GM18519 (cell line): Measurements from ENCODE around the gene RNU1-4.
"Not testable (repeated sequence)": the region's sequence is repeated elsewhere in the genome, so short reads cannot be mapped to it uniquely, and the experiment has no call there.

Experiments
- ATAC-seq: cut with Tn5 transposase; IDR thresholded peaks from one replicate; pipeline ENCODE4 v1.9.1; 2021; ENCODE audit warnings: mild to moderate bottlenecking, moderate library complexity; ENCODE audit not compliant: unreplicated experiment, low FRiP score

Gene RNU1-4

GRCh38 chr1:16764820-16765655 is 24.7 kb downstream of the RNU1-4 start:
- ATAC-seq, result not testable (repeated sequence)

GRCh38 chr1:16765731-16766605 is 25.7 kb downstream of the RNU1-4 start:
- ATAC-seq, result not testable (repeated sequence)

- not testable (repeated sequence) for ATAC-seq
Measured at GRCh38 chr1:16766689-16767256, 26.5 kb downstream of the RNU1-4 start.

- ATAC-seq, result not testable (repeated sequence)
Measured at GRCh38 chr1:16770139-16770759, 29.9 kb downstream of the RNU1-4 start.

GRCh38 chr1:16770896-16771446 is 30.7 kb downstream of the RNU1-4 start:
- ATAC-seq, result not testable (repeated sequence)

GRCh38 chr1:16772275-16773204 is 32.2 kb downstream of the RNU1-4 start:
- ATAC-seq, result not testable (repeated sequence)

GRCh38 chr1:16773205-16773596 is 32.9 kb downstream of the RNU1-4 start:
- not testable (repeated sequence) for ATAC-seq

GRCh38 chr1:16773723-16774122 is 33.4 kb downstream of the RNU1-4 start:
- ATAC-seq, result not testable (repeated sequence)

- ATAC-seq, result not testable (repeated sequence)
Measured at GRCh38 chr1:16774773-16775172, 34.5 kb downstream of the RNU1-4 start.

GRCh38 chr1:16775290-16775689 is 35.0 kb downstream of the RNU1-4 start:
- not testable (repeated sequence) for ATAC-seq

- not testable (repeated sequence) for ATAC-seq
Measured at GRCh38 chr1:16776248-16776647, 35.9 kb downstream of the RNU1-4 start.

- not testable (repeated sequence) for ATAC-seq
Measured at GRCh38 chr1:16776835-16777234, 36.5 kb downstream of the RNU1-4 start.

- not testable (repeated sequence) for ATAC-seq
Measured at GRCh38 chr1:16777821-16778220, 37.5 kb downstream of the RNU1-4 start.

- ATAC-seq, result not testable (repeated sequence)
Measured at GRCh38 chr1:16779525-16779924, 39.2 kb downstream of the RNU1-4 start.

- ATAC-seq, result not testable (repeated sequence)
Measured at GRCh38 chr1:16781033-16781432, 40.7 kb downstream of the RNU1-4 start.

- not testable (repeated sequence) for ATAC-seq
Measured at GRCh38 chr1:16781625-16782024, 41.3 kb downstream of the RNU1-4 start.

GRCh38 chr1:16784955-16785354 is 44.6 kb downstream of the RNU1-4 start:
- ATAC-seq, result not testable (repeated sequence)

- ATAC-seq, result not testable (repeated sequence)
Measured at GRCh38 chr1:16786362-16786761, 46.0 kb downstream of the RNU1-4 start.

GRCh38 chr1:16787175-16787574 is 46.9 kb downstream of the RNU1-4 start:
- ATAC-seq, result not testable (repeated sequence)
